DND-41 (cell line): ENCODE measurements around the gene STEAP3.

Experiments
- ATAC-seq: fragments of 200-7000 bp; cut with Tn5 transposase; 3 replicates; pipeline ENCODE4 v1.9.1; 2021; ENCODE audit warnings: low read depth; ENCODE audit not compliant: insufficient read depth
- DNase-seq: peaks from one replicate; pipeline ENCODE4 v3.0.0-alpha.2; 2020
- H2AFZ ChIP-seq: 2 replicates; pipeline ENCODE4 v1.6.0; 2012; ENCODE audit warnings: low read depth, low read length
- H3K27ac ChIP-seq: 2 replicates; pipeline ENCODE4 v1.5.1; 2012; ENCODE audit warnings: low read length, inconsistent platforms
- H3K27me3 ChIP-seq: fragments of 200-600 bp; sonication (generic); 2 replicates; pipeline ENCODE4 v1.6.0; 2012; ENCODE audit warnings: low read length, mild to moderate bottlenecking, inconsistent platforms; ENCODE audit not compliant: insufficient read depth, poor library complexity
- H3K36me3 ChIP-seq: 2 replicates; pipeline ENCODE4 v1.5.1; 2012; ENCODE audit warnings: low read length, inconsistent platforms; ENCODE audit not compliant: insufficient read depth
- H3K4me1 ChIP-seq: 2 replicates; pipeline ENCODE4 v1.5.1; 2012; ENCODE audit warnings: mild to moderate bottlenecking, low read length; ENCODE audit not compliant: insufficient read depth
- H3K4me2 ChIP-seq: 2 replicates; pipeline ENCODE4 v1.6.0; 2012; ENCODE audit warnings: mild to moderate bottlenecking, moderate library complexity, low read length, inconsistent platforms; ENCODE audit not compliant: insufficient read depth
- H3K4me3 ChIP-seq, 2 experiments: fragments of 200-600 bp in 1 of 2; shearing (Covaris generic) in 1 of 2; 2 replicates each; pipeline ENCODE4 v1.5.1; 2012 to 2016; ENCODE audit warnings: inconsistent platforms in 2 of 2, low read length in 2 of 2, mild to moderate bottlenecking in 2 of 2, low read depth in 1 of 2, moderate library complexity in 1 of 2
- H3K79me2 ChIP-seq: 2 replicates; pipeline ENCODE4 v1.6.0; 2012; ENCODE audit warnings: low read length, inconsistent platforms; ENCODE audit not compliant: insufficient read depth
- H3K9ac ChIP-seq: 2 replicates; pipeline ENCODE4 v1.6.0; 2012; ENCODE audit warnings: low read depth, mild to moderate bottlenecking, inconsistent platforms, low read length, moderate library complexity
- H3K9me3 ChIP-seq: 2 replicates; pipeline ENCODE4 v1.5.1; 2012; ENCODE audit warnings: low read length, moderate library complexity, mild to moderate bottlenecking, inconsistent platforms; ENCODE audit not compliant: insufficient read depth, severe bottlenecking
- H4K20me1 ChIP-seq: 2 replicates; pipeline ENCODE4 v1.6.0; 2012; ENCODE audit warnings: low read length; ENCODE audit not compliant: insufficient read depth
- EZH2 ChIP-seq: IDR thresholded peaks from 3 replicates; pipeline ENCODE4 v1.6.1; 2012; ENCODE audit warnings: borderline replicate concordance, low read depth, mild to moderate bottlenecking, moderate library complexity, low read length, inconsistent platforms; ENCODE audit not compliant: severe bottlenecking
- TF ChIP-seq, protein P1 (sequence below): IDR thresholded peaks from 2 replicates; pipeline ENCODE4 v1.5.1; 2012; ENCODE audit warnings: borderline replicate concordance, low read length, moderate library complexity, mild to moderate bottlenecking; ENCODE audit not compliant: poor library complexity, severe bottlenecking; ENCODE audit errors: extremely low read depth

STEAP3 gene

DNA sequence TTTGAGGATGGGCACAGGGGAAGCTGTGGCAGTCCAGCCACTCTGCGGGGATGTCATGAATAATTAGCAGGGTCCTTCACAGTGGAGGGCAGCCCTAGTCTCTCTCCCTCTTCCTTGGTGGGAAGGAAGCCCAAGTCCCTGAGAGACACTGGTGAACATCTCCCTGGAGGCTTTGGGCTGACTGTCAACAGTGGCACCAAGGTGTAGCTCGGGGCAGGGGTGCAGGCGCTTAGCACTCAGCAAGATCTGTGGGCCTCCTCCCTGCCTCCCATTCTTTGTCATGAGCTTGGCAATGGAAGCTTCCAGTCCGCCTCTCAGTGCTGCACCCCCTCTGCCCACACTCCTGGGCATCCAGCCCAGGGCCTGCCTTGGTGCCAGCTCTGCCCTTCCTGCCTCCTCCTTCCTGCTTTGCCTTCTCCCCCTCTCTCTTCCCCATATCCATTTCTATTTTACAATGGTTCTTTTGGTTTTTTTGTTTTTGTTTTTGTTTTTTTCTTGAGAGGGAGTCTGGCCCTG, 59.4 kb downstream of the STEAP3 start:
- no peak for DNase-seq
- H3K4me1 ChIP-seq = no peaks in the 10 kb centered on the region

GRCh38 chr2:119283873-119284331, 60.3 kb downstream of the STEAP3 start:
- Histone ChIP-seq H4K20me1 (no peaks in the 10 kb centered on the region), H2AFZ (no peak overlapping the region), H3K4me1 (no peaks in the 10 kb centered on the region), H3K9ac (no peak overlapping the region), H3K4me2 (no peak overlapping the region), H3K4me3 (no peak overlapping the region), H3K9me3 (no peaks in the 10 kb centered on the region), H3K79me2 (no peaks in the 10 kb centered on the region), H3K36me3 (no peaks in the 10 kb centered on the region), H3K27ac (no peak overlapping the region), H3K27me3 (no peaks in the 10 kb centered on the region)
- no peak for ATAC-seq
- TF ChIP-seq, protein P1, sequence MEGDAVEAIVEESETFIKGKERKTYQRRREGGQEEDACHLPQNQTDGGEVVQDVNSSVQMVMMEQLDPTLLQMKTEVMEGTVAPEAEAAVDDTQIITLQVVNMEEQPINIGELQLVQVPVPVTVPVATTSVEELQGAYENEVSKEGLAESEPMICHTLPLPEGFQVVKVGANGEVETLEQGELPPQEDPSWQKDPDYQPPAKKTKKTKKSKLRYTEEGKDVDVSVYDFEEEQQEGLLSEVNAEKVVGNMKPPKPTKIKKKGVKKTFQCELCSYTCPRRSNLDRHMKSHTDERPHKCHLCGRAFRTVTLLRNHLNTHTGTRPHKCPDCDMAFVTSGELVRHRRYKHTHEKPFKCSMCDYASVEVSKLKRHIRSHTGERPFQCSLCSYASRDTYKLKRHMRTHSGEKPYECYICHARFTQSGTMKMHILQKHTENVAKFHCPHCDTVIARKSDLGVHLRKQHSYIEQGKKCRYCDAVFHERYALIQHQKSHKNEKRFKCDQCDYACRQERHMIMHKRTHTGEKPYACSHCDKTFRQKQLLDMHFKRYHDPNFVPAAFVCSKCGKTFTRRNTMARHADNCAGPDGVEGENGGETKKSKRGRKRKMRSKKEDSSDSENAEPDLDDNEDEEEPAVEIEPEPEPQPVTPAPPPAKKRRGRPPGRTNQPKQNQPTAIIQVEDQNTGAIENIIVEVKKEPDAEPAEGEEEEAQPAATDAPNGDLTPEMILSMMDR = no peak
- no peak for TF ChIP-seq EZH2
- no peak for DNase-seq

More for the DNA sequence above, 59.4 kb downstream of the STEAP3 start:
- no peak overlapping the region for H3K4me2 ChIP-seq
- no peaks in the 10 kb centered on the region for H3K79me2 ChIP-seq
- no peak overlapping the region for H2AFZ ChIP-seq
- H3K9me3 ChIP-seq = no peaks in the 10 kb centered on the region
- TF ChIP-seq EZH2 = no peak
- TF ChIP-seq, protein P1 = no peak
- H3K4me3 ChIP-seq = no peak overlapping the region
- no peaks in the 10 kb centered on the region for H4K20me1 ChIP-seq
- H3K36me3 ChIP-seq = no peaks in the 10 kb centered on the region
- no peak overlapping the region for H3K9ac ChIP-seq
- no peak overlapping the region for H3K27ac ChIP-seq
- no peaks in the 10 kb centered on the region for H3K27me3 ChIP-seq
- ATAC-seq = no peak

- Histone ChIP-seq H3K9ac (no peak overlapping the region), H3K79me2 (no peaks in the 10 kb centered on the region), H3K4me1 (no peaks in the 10 kb centered on the region), H3K27me3 (no peaks in the 10 kb centered on the region), H3K9me3 (no peaks in the 10 kb centered on the region), H3K36me3 (no peaks in the 10 kb centered on the region), H4K20me1 (no peaks in the 10 kb centered on the region), H2AFZ (no peak overlapping the region), H3K27ac (no peak overlapping the region), H3K4me3 (no peak overlapping the region), H3K4me2 (no peak overlapping the region)
- TF ChIP-seq, protein P1 = no peak
- no peak for TF ChIP-seq EZH2
- no peak for ATAC-seq
- DNase-seq = no peak
Observed at GRCh38 chr2:119286661-119287060, 63.0 kb downstream of the STEAP3 start.
